GM18907 (cell line): ENCODE results near the gene DCTN3.

ENCODE experiments used
- ATAC-seq: cut with Tn5 transposase; IDR thresholded peaks from one replicate; pipeline ENCODE4 v1.9.1; 2021; ENCODE audit warnings: mild to moderate bottlenecking, moderate library complexity; ENCODE audit not compliant: unreplicated experiment

DCTN3 gene

DNA sequence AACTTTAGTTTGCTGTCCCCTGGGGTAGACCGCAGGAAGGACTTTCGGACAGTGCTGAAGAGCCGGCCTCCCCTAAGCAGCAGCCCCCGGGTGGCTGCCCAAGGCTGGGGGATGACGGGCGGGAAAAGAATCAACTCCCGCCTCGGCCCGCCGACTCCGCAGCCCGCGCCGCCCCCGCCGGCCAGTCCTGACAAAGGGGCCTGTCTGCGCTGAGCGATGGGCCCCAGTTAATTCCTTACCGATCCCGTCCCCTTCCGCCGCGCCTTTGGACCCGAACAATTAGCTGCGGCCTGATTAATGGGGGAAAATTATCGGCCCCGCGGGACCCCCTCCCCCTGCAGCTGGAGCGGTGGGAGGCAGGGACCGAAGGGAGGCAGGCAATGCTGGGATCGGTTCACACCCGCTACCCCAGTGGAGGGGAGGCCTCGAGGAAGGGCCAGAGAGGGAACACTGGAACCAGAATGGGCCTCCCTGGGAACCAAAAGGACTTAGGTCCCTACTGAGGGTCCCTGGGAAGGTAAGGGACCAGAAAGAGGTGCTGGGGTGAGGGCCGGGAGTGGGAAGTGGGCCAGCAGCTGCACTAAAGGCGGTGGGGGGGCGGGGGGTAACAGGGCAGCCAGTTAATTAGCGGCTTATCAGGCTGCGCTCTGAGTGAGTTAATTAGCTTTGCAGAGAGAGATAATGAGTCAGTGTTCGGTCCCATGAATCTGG lies 4.3 kb upstream of the DCTN3 start:
- no peak for ATAC-seq

DNA sequence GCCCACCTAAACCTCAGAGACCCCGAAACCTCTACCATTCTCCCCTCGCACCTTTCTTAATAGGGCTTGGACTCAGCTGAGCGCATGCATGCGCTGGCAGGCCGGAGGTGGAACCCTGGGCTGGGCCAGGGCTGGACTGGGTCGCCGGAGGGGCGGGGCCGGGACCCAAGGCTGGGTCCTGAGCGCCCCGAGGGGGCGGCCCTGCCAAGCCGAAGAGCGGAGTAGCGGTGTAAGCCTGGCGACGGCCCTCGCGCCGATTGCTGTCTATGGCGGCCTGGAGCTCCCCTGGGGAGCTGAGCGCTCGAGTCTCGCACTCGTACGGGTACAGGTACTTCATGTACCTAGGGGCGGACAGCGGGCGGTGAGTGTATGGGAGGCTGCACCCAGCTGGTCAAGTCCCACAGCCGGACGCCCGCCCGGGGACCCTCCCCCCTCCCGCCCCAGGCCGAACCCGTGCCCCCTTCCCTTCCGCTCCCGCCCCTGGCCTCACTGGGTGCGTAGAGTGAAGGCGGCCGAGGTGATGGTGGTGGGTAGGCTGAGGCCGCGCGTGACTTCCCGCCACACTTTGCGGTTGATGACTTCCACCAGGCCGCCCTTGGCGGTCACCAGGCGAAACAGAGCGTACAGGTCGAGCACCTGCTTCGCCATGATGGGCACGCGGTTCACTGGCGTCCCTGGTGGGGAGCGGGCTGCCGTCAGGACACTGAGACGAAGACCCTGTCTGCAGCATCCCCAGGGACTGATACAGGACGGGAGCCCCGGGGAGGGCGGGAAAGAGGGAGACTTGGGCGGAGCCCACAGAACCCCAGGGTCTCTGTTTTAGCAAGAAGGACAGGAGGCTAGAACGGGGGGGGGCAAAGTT lies 3.3 kb upstream of the DCTN3 start:
- ATAC-seq, result no peak

DNA sequence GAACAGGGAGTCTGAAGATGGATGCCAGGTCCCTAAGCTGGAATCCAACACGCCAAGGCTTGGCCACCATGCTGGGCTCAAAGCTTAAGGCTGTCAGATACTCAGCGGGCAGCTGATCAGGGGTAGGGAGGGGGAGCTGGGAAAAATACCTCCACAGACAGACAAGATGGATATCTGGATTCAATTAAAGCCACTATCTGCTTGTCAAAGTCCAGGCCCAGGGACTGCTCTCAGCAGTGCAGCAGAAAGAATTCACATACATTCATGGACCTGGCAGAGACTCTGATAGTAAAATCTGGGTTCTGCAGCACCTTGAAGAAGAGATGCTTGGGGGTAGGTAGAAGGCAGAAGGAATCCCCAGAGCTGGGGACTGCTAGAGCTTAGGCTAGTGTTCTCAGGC lies 5.2 kb downstream of the DCTN3 start:
- no peak for ATAC-seq

DNA sequence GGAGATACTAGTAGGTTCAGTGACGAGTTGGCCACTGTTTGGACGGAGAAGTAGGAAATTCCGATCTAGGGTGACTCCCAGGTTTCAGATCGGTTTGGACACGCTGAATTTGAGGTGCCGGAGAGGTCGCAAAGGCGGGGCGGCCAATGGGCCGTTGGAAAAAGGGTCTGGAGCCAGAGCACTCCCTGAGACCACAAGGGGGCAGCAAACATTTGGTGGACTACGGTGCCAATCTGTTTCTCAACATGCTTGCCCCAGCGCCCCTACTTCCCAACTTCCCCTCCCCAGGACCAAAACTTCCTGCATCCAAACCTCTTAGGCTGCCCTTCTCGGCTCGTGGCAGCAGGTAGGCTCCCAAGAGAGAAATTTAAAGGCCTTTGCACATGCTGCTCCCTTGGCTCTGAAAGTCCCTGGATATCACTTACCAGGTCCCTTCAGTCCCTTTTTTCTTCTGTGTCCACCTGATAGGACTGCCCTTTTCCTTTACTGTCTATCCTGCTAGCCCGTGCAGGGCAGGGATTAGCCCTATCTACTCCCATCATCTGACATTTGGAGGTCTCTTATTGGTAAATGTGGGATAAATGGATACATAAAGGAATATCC lies 7.4 kb downstream of the DCTN3 start:
- ATAC-seq, result peak; percentile 37

DNA sequence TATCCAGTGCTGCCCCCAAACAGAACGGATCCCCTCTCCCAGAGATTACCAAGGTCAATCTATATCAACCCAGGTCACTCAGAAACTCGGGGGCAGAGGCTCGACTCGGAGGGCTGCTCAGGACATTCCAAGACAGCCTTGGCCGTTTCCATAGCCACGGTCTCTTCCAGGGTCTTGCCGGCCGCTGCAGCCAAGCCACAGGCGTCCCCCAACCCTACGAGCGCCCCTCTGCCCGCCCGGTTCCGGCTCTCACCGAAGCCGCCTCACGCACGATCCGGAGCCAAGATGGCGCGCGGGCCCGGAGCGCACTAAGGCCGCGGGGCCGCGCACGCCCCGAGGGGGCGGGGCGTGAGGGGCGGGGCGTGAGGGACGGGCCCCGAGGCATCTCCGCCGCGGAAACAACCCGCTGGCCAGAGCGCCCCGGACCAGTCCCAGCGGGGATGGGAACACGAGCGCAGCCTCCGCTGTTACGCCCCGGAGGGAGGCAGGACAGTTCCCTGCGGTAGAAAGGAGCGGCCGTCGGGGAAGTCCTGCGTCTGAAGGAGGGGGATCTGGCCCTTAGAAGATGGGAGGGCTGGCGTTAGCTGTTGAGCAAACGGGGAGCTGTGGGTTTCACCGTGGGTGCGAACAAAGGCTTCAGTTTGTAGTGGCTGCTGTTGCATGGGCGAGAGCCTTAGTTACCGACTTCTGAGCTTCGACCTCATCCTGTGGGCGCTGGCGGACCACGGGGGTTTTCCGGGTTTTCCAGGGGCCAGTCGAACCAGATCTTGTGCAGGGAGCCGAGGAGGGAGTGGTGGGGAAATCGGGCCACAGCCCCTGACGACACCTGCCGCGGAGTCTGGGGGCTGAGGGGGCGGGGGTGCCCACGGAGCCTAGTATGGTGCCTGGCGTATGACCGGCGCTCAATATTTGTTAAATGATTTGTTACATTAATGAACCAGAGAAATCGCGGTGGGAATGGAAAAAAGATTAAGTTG lies 8.2 kb downstream of the DCTN3 start, which contains the start of gene RPP25L:
TSS of gene RPP25L (minus strand) at position 287 of the 977 bp plus-strand sequence. CDS start 801 bp downstream, outside the sequence.
- peak; percentile 77 for ATAC-seq

DNA sequence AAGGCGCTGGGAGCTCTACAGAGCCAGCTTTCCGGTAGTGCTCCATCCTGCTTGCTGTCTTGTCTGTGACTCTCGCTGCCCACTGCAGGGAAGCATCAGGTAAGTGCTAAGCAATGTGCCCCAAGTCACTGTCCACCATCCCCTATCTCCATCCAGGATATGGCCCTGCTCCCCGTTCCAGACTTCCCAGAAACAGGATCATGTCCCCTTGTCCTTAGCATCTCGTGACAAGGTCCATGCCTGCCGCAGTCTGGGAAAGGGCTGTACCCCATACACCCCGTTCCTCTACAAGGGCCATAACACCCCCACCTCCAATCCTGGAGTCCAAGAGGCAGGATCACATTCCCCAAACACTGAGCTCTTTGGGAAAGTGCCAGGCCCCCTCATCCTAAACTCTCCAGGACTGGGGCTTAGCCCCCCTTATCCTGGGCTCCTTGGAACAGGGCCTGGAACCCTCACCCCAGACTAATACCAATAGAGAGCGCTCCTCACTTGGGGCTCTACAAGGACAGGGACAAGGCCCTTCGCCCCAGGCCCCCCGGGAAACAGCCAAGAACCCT lies 9.0 kb downstream of the DCTN3 start:
- ATAC-seq, result peak; percentile 5

DNA sequence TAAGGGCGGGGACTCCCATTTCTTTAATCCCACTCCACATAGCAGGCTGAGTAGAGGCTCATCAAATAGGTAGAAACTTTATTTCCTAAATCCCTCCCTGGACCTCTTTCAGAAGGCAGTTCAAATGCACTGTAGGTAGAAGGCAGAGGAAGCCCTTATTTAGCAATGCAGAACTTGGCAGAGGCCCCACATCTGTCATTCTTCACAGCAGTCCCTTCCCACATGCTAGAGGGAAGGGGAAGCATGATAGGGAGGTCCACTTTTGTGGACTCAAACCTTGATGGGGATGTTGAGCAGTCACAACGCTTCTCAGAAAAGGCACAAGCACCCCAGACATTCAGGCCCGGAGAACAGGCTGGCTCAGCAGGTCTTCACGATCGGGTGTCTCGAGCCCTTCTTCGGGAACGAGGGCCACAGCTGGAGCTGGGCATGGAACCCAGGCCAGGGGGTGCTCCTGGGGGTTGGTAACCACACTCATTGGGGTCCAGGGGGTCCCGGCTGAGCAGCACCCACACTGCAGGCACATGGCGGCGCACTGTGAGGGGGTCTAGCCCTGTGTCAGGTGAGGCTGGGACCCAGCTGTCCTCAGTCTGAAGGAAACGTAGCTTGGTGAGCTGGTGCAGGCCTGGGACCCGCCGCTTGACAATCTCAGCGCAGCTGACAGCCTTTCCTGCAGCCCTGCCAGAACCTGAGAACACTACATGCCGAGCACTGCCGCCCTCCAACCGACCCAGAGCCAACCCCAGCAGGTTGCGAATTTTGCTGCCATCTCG lies 9.7 kb downstream of the DCTN3 start:
- no peak for ATAC-seq

DNA sequence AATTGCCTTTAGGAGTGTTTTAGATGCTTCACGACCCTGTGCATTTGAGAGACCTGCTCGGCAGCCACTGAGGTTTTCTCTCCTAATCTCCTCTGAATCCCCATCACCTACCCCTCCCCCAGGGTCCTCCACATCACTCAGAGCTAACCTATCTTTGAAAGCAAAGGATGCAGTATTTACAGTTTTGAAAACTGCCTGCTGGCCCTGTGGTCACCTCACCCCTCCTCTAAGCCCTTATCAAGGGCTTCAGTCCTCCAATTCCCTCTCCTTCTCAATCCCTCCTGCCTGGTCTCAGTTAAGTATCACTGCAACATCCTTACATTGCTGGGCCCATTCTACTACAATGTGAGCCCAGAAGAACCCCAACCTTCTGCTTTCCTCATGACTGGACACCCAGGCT lies 13.0 kb downstream of the DCTN3 start:
- no peak for ATAC-seq

DNA sequence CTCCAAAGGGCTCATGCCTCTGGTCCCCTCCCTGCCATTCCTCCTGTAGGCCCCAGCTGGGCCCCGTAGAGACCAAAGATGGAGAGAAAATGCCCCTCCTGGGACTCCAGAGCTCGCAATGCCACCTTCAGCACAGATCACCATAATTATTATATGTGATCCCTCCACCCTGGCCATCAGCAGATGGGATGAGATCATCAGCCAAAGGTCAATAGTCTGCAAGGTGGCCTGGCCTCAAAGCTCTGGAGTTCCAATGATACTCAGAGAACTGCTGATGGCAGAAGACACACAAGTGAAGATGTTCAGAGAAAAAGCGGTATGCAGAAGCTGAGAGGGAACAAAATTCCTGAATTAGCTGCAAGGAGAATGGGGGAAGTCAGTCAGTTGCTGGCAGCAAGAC lies 13.4 kb downstream of the DCTN3 start:
- ATAC-seq, result no peak

DNA sequence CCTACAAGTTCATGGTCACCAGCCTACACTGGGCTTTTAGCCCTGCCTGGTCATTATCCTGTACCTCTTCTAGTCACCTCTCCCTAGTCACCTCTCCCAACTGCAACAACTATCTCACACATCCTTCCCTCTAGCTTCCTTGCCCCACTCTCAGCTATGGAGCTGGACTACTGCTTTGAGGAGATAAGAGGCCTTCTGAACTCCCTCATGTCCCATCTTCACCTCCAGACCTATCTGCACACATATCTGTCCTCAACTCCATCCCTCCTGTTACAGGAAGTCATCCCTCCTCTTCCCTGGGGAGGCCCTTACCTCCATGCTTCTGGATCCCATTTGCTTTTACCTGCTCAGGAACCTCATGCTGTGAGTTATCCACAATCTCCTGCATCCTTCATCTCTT lies 14.1 kb downstream of the DCTN3 start:
- no peak for ATAC-seq

DNA sequence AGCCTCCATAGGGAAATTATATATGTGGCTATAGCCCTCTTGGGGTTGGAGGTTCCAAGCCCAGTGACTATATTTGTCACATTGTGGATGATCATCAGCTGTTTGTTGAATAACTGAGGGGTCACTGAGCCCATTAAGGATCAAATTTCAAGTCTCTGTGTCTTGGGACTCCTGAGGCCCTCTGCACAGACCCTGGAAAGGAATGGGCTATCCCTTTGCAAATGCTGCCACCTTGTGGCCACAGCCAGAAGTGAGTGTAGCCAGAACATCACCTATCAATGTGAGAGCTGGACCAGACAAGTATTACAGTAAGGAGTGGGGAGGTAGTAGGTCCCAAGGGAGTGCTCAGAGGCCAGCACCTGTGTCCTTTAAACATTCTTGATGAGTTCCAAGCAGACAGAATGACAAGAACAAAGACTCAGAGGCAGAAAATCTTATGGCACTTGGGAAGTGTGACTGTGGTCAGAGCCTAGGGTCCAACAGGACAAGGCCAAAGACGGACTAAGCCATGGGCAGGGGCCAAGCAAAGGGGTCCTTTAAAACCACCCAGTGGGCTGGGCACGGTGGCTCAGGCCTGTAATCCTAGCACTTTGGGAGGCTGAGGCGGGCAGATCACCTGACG lies 16.6 kb downstream of the DCTN3 start:
- ATAC-seq, result peak; percentile 62

DNA sequence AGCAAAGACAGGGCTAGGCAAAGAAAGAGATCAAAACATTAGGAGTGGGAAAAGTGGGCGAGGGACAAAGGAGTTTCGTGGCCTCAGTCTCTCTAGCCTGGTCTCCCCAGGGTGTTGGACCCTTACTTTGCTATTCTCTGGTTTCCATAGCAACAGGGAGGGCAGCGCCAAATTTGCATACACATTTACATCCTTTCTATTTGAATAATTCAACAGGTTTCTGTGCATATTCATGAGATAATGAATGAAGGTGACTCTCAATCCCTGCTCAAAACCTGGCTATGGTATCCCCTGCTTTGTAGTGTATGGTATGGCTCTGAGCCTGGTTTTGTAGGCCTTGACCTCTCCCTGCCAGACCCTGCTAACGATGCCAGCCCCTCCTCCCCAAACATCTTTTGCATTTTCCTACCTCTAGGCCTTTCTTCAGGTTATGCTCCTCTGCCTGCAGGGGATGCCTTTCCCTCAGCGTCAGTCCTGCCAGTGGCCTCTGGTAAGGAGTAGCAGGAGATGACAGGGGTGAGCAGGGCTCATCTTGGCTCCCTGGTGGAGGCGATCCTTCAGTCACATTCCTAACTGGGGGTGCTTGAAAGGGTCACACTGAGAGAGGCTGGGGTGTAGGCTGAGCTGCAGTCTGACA lies 18.2 kb downstream of the DCTN3 start:
- no peak for ATAC-seq

DNA sequence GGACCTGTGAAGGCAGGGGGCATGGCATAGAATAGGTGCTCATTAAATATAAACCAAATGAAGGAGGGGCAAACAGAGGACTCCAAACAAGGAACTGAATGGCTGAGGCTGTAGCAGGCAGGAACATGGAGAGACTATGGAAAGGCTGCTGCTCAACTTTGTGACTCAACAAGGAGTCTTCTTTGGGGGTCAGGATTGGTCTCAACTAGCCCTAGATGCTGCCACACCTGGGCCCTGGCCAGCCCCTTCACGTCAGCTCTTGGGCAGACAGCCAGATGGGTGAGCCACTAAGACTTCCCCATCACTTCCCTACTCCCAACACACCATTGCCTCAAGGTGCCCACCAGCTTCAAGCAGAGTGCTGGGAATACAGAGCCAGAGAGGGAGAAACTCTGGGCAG lies 19.4 kb downstream of the DCTN3 start:
- ATAC-seq, result no peak

DNA sequence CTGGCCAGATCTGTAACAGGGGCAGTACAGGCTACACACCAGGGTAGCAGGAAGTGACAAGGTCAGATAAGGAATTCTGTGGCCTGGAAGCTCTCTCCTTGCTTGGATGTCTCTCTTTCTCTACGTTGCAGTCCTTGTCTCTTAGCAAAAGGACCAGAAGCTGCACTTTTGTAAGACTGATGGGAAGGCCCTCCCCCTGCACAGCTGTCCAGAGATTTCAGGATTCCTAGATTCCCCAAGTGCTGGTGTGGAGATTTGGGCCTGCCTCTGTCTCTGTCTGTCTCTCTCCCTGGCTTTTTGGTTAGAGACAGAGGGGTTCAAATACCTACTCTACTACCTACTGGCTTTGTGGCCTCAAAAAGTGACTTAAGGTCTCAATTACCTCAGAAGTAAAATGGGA lies 20.7 kb downstream of the DCTN3 start:
- no peak for ATAC-seq

DNA sequence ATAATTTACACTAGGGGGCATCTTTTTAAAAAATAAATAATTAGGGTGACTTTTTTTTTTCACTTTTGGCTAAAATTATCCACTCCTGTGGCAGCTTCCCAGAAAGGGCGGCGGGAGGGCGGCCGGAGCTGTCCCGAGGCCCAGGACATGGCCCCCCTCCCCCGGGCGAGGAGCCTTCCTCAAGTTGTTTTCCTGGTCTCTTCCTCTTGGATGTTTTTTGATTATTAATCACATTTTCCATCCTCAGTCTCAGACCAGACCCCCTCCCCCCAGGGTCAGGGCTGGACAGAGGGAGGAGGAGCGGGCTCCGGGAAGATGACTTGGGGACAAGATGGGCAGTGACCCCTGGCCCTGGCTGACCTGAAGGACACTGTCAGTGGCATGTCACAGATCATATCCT lies 26.1 kb downstream of the DCTN3 start:
- no peak for ATAC-seq

DNA sequence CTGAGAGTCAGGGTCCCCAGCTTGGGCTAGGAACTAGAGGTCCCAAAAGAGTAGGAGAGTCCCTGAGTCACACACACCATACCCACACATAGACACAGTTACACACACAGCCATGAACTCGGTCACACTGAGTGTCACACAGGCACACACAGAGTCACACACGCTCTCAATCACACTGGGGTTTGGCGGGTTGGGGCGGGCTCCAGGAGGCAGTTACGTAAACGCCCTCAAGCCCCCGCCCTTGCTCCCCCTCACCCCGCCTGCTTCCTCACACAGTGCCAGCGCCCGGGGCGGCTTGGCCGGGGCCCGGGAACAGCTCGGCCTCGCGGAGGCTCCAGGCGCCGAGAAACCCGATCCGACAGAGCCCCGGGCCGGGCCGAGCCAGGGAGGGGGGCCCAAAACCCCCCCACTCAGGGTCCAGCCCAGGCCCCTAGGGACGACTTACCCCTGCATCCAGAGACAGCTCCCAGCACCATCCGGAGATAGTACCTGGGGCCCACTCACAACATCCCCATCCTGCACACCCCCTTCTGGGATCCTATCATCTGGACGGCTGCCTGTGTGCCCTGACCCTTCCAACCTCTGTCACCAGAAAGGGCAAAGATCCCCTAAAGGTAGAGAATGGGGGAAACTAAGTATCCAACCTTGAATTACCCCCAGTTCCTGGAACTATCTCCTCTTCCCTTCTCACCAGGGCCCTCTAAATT lies 27.2 kb downstream of the DCTN3 start:
- no peak for ATAC-seq

DNA sequence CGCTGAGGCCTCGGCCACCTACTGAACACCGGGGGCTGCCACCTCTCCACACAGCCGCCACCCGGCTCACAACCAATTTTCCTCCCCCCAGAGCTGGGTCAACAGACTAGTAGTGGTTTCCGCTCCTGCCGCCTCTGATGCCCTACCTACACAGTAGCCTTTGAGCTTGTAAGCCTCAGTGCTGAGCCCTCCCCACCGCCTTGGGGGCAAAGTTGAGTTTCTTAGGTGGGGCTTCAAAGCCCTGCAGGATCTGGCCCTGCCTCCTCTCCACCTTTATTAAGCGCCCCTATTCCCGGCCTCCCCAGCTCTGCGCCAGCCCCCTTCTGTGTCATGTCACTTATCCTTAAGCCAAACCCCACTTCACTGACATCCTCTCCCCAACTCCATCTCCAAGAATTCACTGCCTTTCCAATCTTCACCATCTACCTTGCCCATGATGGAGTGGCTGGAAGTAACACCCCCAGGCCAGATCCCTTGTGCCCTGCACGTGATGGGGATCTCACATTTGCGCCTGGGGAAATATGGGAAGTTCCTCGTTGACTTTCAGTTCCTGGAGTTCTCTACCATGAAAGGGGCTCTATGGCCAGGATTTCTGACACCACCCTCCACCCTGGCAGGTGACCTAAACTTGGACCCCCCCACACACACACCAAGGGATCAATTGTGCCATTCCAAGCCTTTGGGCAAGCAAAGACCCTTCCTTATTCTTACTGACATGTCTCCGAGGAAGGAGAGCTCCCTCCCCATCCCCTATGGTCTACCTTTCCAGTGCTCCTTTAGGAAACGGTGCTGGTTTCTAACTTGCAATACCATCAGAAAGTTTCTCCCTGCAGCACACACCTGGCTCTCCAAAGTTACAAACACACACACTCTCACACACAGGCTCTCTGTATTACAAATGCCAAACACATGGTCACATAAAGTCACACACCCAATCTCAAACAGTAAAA lies 28.1 kb downstream of the DCTN3 start:
- ATAC-seq, result no peak
